Amniotic epithelial cell (primary cell): ENCODE data around the gene PTPRT.

Experiments used
- DNase-seq: peaks from one replicate; pipeline ENCODE4 v3.0.0-alpha.2; 2010; ENCODE audit warnings: low read depth

PTPRT gene

DNA sequence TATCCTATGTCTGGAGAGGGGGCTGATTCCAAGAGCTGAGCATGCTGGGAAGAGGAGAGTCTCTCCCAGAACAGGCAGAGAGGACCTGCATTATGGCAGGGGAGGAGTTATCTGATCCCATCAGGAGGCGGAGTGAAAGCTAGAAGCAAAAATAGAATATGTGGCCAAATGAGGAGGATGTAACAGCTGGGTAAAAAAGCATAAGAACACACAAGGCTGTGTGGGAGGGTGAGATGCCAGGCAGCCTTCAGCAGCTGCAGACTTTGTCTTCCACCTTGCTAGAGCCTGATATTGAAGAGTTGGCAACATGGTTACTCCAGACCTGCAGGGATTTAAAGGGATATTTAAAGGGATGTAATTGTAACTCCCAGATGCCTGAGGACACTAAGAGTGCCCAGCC, 167.1 kb downstream of the PTPRT start:
- no peak for DNase-seq

DNA sequence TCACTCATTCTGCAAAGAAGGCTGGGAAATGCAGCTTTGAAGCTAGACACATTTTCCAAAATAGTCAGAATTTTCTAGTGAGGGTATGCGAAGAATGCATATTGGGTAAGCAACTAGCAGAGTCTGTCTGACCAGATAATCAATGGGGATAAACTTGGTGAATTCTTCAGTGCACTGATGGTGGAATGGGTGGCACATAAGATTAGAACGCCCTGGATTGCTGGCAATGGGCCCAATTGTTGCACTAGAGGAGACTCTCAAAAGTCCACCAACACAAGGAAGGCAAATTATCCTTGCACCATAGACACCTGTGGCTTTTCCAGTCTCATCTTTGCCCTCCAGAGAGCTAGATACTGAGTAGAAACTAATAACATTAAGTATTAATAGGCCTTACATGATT, 167.6 kb downstream of the PTPRT start:
- no peak for DNase-seq

DNA sequence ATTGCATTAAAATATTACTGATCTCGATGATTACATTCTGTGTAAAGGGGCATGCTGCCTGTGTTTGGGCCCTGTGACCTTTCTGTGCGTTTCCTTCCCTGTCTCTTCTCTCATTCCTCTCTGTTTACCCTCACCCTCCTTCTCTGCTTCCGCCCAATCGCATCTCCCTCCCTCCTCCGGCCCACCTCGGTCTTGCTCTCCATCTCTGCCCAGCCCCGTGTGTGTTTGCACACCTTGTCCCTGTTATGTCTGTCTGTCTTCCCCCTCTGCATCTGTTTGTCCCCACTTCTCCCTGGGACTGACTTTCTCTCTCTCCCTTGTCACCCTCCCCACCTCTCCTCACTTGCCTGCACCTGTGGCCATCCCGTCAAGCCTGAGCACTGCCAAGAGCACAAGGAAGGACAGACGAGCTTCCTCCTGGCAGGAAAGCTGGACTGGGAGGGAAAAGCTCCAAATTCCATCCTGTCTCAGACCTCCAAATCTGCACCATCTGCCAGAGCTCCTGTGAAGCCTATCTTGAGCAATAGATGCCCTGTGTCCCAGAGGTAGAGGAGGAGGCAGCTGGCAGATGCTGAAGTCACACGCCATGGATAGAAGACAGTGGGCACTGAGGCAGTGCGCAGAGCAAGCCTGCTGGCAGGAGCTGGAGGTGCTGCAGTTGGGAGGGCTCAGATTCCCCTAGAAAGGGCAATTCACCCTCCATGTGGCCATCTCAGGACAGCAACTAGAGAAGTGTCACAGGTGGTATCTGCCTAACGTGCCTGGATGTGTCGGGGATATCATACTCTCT, 172.3 kb downstream of the PTPRT start:
- no peak for DNase-seq

DNA sequence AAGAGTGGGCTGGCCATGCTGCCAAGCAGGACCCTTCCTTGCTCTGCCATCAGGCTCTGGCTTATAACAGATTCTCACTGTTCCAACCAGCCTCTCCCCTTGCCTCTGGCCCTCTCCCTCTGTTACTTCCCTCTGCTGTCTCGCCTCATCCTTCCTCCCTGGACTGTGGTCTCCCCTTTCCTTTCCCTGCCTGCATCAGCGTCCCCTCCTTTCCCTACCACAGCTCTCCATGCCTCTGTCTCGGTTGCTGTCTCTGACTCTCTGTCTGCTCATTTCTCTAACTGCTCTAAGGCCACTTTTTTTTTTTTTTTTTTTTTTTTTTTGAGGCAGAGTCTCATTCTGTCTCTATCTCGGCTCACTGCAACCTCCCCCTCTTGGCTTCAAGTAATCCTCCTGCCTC, 173.4 kb downstream of the PTPRT start:
- no peak for DNase-seq

DNA sequence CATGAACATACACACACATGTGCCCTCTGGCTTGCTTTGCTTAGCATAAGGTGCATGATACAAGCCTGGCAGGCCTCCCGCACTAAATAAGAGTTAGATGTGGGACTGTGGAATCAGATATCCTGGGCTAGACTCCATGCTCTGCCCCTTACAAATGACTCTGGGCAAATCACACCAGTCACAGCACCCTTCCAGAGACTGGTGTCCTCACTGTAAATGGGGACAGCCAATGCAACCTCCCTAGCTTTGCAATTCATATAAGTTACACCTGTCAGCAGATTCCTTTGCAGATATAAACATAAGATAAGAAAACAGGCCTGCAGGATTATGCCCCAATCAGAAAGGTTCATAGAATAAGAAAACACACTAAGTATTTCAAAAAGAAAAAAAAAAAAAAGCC, 174.1 kb downstream of the PTPRT start:
- no peak for DNase-seq

DNA sequence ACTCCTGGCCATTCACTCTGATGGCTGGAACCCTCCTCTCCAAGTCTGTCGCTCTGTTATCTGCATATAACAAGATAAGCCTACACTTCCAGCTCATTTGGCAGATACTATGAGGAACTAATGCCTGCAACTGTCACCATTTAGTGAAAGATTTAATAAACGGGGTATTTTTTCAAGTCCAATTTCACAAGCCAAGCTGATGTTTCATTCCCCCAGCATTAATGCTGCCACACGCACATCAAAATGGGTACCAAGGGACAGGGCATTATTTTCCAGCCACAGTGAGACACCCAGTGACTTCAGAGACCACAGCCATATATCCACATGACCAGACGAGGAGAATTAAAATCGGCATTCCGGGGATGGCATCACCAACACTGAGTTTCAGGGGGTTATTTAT, 175.5 kb downstream of the PTPRT start:
- no peak for DNase-seq

DNA sequence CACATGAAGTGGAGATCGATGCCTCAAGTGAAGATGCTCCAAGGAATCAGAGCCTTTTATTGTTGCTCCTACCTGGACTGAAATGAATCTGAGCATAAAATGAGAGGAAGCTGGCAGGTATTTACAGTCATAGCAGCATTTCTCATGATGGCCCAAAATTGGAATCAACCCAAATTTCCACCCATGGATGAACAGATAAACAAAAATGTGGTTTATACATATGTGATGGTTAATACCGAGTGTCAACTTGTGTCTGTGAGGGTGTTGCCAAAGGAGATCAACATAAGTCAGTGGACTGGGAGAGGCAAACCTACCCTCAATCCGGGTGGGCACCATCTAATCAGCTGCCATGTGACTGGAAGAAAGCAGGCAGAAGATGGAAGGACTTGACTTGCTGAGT, 178.2 kb downstream of the PTPRT start:
- DNase-seq = no peak

DNA sequence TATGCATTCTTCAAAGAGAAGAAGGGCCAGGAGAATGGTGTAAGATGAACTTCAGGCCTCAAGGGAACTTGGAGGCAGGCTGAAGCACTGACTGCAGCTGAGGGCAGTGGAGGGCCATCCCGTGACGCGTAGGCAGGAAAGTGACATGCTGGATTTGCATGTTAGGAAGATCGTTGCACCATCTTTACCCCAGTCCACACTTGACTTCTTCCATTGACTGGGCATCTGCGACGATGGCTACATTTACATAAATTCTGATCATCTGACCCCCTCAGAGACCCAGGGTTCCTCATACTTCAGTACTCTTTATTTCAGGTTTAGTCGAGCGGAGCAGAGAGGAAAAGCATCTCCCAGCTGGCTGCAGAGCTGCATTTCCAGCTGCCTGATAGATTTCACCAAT, 180.2 kb downstream of the PTPRT start:
- DNase-seq = no peak

DNA sequence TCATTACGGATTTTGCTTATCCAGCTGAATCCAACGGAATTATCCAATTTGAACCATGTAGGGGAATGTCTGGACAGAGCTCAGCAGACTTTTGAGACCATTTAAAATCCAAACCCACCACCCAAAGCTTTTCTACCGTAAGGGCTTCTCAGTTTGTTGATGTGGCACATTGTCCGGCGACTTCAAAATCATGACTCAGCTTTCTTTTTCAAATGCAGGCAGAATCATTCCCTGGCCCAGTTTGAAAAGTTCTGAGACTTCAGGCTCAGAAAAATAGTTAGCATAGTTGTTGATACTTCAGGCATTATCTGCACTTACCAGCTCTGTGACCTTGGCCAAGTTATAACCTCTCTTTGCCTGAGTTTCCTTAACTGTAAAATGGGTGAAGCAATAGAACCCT, 182.2 kb downstream of the PTPRT start:
- DNase-seq = no peak

DNA sequence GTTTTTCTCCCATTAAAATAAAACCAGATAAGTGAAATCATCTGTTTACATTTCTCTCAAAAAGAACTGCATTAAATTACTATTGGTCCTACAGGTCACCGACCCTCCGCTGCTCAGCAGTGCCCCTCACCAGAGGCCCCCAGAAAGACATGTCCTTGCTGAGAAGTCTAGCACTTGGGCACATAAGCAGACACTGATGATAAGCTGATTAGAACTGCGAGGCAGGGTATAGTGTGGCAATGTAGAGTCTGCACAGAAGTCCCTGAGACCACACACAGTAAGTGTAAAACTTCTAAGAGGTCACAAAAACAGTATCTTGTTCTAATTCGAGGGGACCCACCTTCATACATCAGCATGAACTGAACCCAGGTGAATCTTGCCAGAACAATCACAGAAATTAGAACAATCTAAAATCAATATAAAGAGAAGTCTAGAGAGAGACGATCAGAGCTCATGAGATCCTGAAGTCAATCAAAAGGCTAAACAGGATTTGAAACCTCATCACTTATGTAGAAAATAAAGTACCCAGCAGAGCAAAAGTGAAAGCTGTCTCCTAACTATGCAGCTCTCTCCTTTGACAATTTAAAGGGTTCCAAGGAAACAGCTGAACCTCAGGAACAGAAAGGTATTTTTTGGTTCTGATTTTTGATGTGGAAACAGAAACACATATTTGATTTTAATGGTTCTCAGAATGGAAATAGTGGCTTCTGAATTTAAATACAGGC, 182.9 kb downstream of the PTPRT start:
- no peak for DNase-seq

DNA sequence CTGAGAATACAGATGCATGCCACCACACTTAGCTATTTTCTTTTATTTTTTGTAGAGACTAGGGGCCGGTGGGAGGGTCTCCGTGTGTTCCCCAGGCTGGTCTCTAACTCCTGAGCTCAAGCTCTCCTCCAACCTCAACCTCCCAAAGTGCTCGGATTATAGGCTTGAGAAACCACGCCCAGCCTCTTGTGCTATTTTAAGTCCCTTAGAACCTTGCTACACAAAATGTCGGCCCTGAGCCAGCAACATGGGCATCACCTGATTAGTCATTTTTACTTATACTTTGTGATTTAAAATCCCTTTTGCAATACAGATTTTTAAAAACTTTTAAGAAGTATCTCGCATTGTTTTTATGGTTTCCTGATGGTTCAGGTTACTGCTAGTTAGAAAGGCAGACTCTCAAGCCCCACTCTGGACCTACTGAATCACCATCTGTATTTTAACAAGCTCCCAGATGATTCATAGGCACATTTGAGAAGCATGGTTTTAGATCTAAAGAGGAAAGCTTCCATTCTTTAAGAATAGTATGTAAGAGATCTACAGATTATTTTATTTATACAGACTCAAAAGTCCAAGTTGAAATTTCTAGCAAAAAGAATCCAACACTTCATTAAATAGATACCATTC, 186.3 kb downstream of the PTPRT start:
- no peak for DNase-seq

DNA sequence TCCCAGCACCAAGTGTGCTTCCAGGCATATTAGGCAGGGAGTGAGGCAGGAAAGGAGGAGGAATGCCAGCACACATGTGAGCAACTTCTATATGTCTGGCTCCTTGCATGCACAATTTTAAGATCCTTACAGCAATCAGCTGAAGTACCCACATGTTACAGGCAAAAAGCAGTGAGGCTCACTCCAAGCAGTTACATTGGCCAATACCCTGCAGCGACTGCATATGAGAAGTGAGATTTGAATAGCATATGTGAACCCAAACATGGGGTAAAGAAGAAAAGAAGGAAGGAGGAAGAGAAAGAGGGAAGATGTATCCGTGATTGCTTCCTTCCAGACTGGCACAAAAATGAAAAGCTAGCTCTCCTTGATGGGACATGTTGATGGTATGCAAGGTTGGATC, 193.6 kb downstream of the PTPRT start:
- no peak for DNase-seq

DNA sequence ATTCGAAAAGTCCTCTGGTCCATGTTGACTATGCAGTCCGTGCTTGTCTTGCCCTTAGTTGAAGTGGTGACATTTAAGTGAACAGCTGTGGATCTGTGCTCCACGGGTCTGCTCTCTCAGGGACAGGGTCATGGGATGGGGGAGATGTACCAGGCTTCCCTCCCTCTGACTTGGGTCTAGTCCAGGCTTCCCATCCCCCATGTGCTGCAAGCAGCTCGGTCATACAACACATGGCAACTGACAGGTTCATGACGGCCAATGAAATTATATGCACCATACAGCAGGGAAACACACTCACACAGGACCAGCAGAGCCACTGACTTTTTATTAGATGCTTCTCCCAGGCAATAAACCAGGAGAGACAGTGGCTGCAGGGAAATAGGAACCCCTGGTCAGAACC, 201.4 kb downstream of the PTPRT start:
- DNase-seq = no peak

DNA sequence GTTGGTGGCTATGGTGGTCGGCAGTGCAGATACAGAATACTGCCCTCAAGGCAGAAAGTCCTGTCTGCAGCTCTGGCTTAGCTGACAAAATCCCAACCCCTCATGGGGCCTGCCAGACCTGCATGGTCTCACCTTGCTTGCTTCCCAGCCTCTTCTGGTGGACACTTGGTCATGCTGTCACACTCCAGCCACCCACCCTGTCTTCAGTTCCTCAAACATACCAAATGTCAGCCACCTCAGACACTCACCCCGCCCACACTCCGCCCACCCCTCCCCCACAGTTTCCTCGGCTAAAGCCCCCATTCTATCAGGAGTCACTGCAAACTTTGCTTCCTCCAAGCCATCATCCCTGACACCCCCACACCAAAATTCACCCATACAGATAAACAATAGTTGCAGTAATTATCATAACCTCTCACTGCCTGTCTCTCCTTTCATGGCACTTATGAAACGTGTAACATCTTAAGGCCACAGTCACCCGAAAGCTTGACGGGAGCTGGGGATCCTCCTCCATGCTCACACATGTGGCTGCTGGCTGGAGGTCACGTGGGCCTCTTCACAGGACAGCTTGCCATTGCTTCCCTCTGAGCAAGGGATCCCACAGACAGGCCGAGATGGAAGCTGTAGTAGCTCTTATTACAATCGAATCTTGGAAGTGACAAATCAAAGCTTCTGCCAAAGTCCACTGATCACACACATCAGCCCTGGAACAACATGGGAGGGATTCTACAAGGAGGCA, 202.2 kb downstream of the PTPRT start:
- DNase-seq = no peak

DNA sequence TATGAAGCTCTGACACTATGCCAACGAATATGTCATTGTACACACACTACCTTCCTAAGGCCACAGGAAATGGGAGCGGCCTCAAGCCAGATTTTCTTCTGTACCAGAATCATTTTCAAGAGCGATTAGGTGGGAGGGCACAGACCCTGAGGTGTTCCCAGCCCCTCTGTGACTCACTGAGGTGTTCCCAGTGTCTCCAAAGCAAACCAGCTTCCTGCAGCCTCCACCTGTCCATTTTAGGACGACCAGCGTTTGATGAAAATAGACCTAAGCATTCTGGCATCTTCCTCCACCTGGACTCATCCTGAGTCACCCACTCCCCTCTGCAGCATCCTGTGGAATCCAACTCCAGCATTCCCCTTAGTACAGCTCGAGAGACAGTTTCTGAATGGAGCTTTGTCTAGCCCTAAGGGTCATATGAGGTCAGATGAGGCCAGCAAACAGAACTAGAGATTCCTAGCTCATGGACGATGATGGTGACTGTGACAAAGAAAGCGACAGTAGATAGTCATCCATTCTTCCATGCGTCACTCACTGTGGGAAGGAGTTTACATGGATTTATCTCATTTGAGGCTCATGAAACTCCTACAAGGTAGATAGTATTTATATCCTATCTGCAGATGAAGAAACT, 203.4 kb downstream of the PTPRT start:
- DNase-seq = no peak

DNA sequence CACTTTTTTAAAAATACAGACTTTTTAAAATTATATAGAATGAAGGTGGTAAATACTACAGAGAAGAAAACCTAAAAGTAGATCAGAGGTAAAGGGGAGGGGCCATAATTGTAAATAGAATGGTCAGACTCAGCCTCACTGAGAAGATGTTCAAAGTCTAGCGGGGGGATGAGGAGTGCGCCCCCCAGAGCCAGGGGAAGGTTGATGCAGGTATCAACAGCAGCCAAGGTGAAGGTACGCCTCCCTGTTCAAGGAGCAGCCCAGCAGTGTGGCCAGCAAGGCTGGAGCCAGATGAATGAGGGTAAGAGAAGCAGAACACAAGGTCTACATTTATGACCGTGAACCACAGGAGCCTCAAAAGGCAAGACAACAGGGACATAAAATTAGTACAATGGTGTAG, 204.1 kb downstream of the PTPRT start:
- DNase-seq = no peak

DNA sequence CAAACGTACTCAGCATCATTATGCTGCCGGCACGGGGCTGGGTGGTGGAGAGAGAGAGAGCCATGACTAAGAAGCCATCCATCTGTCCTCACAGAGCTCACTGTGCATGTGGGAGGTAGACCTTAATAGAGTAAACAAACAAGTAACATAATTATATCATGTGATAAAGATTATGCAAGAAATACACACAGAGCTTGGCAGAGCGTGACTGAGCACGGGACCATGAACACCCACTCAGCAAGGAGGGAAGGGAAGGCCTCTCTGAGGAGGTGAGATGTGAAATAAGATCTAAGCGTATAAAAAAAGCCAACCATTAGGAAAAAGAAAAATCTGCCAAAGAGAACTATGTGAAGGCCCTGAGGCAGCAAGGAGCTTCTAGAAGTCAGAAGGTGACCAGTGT, 207.5 kb downstream of the PTPRT start:
- no peak for DNase-seq

DNA sequence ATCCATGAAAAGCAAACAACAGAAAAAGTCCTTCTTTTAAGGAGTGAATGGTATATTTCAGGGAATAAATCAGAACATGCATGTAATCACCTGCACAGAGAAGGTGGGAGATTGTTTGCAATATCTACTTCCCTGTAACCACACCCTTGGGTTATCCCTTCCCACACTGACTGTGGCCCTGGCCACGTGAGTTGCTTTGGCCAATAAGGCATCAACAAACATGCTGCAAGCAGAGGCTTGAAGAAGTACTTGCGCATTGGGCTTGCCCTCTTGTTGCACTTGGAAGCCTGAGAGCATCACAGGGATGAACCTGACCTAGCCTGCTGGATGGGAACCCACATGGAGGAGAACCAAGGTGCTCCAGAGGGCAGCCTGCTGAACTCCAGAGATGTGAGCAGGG, 208.5 kb downstream of the PTPRT start:
- DNase-seq = no peak

DNA sequence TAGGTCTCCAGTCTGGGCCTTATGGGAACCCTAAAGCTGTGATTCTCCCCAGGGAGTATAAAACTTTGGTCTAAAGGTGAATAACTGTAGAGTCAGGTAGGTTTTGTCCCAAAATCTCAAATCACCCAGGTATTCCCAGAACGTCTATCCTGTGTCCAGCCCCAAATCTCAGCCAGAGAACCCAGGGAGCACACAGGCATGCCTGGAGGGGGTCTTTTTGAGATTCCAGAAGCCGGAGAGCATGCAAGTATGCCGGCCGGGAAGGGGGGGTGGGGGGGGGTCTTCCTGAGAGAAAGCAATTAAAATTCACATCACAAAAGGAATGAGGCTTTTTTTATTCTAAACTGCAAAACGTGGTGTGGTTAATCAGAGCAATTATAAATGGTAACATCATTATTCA, 210.0 kb downstream of the PTPRT start:
- DNase-seq = no peak

DNA sequence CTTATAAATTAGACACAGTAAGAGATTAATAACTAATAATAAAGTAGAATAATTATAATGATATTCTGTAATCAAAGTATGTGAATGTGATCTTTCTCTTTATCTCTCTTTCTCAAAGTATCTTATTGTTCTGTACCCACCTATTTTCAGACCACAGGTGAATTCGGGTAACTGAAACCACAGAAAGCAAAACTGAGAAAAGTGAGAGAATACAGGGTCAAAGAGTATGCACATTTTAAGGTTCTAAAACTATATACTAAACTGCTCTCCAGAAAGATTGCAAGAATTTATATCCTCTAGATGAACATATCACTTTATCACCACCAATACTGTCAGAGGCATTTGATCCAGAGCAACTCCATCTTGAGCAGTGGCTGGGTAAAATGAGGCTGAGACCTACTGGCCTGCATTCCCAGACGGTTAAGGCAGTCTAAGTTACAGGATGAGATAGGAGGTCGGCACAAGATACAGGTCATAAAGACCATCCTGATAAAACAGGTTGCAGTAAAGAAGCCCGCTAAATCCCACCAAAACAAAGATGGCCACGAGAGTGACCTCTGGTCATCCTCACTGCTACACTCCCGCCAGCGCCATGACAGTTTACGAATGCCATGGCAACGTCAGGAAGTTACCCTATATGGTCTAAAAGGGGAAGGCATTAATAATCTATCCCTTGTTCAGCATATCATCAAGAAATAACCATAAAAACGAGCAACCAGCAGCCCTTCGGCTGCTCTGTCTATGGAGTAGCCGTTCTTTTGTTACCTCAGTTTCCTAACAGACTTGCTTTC, 211.3 kb downstream of the PTPRT start:
- no peak for DNase-seq

DNA sequence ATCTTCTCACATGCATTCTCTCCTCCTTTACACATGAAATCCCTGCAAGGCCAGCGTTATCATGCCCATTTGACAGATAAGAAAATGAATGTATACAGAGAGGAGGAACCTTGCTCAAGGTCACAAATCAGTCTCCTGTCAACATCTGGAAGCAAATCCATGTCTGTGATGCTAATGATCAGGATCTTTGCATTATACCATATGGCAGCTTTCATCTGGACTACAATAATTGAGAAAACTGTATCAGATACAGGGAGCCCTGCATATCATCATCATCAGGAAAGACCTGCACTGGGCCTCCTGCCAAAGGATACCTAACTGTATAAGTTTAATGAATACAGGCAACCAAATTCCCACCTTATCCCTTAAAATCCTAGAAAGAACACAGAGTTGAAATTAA, 213.7 kb downstream of the PTPRT start:
- DNase-seq = no peak
